ENCODE measurements around the gene SEC14L1. TPM values are rescaled to one million over a fixed set of nuclear protein-coding genes. Genes with fewer than 3 reads are reported as not detected.
A peak's percentile ranks its signal among the peaks of the same experiment; 100 is the strongest.

The SEC14L1 gene
- total and polyA plus RNA-seq, 2 of the 8 experiments (the other 6 are each of a cell fraction or from before 2014, with no cell fraction given) = 27.2 to 74.4 TPM

GRCh38 chr17:77163001-77163400 is 22.2 kb downstream of the SEC14L1 start:
- Histone ChIP-seq H3K23ac (ENCODE audit: insufficient read length) (no peak overlapping the region), H2AFZ (ENCODE audit: low read length) (no peak overlapping the region), H4K91ac (replicated peaks; ENCODE audit: insufficient read length, low read length) (no peak overlapping the region), H3K56ac (replicated peaks; ENCODE audit: insufficient read length, low read depth, low read length) (no peak overlapping the region), H3K4me1 (replicated peaks in 1 of 4; ENCODE audit: control insufficient read depth in 3 of 4, insufficient read depth in 4 of 4, low read length in 3 of 4) (peaks cover 8 to 18% (median 17%) of the 10 kb centered on the region in 4 experiments), H3K36me3 (ENCODE audit: control insufficient read depth in 2 of 4, insufficient read depth in 4 of 4, low read length in 3 of 4) (peaks cover 0 to under 1% (median 0%) of the 10 kb centered on the region in 4 experiments; a peak in 1 of 8 replicates), H2AK5ac (ENCODE audit: low read depth, low read length) (0 out of 2 replicates have a peak overlapping the region, but pooled peaks have one; percentile 34), H4K8ac (ENCODE audit: extremely low read depth, insufficient read depth, low read length) (no peak overlapping the region), H3K23me2 (ENCODE audit: low read depth, low read length) (peaks cover 2% of the 10 kb centered on the region; the same call in 1 of the 2 replicates), H3K4ac (replicated peaks; ENCODE audit: insufficient read length, low read depth, low read length) (no peak overlapping the region), H2BK20ac (ENCODE audit: low read length) (no peak overlapping the region), H3K9me3 (ENCODE audit: insufficient read depth in 2 of 2, low read depth in 1 of 2, low read length in 1 of 2) (no peaks in the 10 kb centered on the region), H3K9ac (replicated peaks in 1 of 4; ENCODE audit: extremely low read depth in 1 of 4, low read depth in 3 of 4, low read length in 3 of 4) (no peak overlapping the region; a peak in 1 of 7 replicates), H2BK120ac (replicated peaks; ENCODE audit: low read depth, low read length) (no peak overlapping the region), H2BK15ac (ENCODE audit: low read length) (no peak overlapping the region), H3K14ac (ENCODE audit: insufficient read length) (no peak overlapping the region), H4K20me1 (replicated peaks in 1 of 2; ENCODE audit: control insufficient read depth in 1 of 2, insufficient read depth in 2 of 2, low read length in 2 of 2) (no peaks in the 10 kb centered on the region), H3K4me2 (ENCODE audit: insufficient read depth in 1 of 2, low read depth in 2 of 2, low read length in 2 of 2) (peak overlapping the region in 1 of 2 experiments; percentile 62; a peak in 1 of 4 replicates), H3K27me3 (replicated peaks in 1 of 4; ENCODE audit: control insufficient read depth in 3 of 4, extremely low read depth in 1 of 4, insufficient read depth in 3 of 4, low read length in 3 of 4) (no peaks in the 10 kb centered on the region), H3K79me1 (ENCODE audit: low read depth, low read length) (no peaks in the 10 kb centered on the region; the same call in 1 of the 2 replicates), H2BK5ac (ENCODE audit: low read depth, low read length) (peak overlapping the region; percentile 4; the same call in 1 of the 2 replicates), H3K79me2 (ENCODE audit: control insufficient read depth in 1 of 2, insufficient read depth in 2 of 2, low read length in 2 of 2) (peaks cover 0 to 24% of the 10 kb centered on the region in 2 experiments; a peak in 2 of 4 replicates), H2BK12ac (ENCODE audit: low read depth, low read length) (peak overlapping the region; percentile 77; the same call in 1 of the 2 replicates), H4K5ac (ENCODE audit: insufficient read length, low read depth, low read length) (no peak overlapping the region), H3K4me3 (ENCODE audit: extremely low read depth in 1 of 4, insufficient read depth in 2 of 4, low read depth in 3 of 4, low read length in 4 of 4) (no peak overlapping the region), H3K18ac (ENCODE audit: extremely low read depth, low read length) (no peak overlapping the region), H3K27ac (ENCODE audit: low read depth, low read length) (no peak overlapping the region)
- no peak for DNase-seq (ENCODE audit: low read depth in 1 of 2, low spot score in 2 of 2)
- WGBS, 2 experiments (ENCODE audit: extremely low coverage in 1 of 2, insufficient coverage in 1 of 2, insufficient read length in 1 of 2, insufficient replicate concordance in 2 of 2, low coverage in 1 of 2, low lambda C conversion rate in 2 of 2, missing lambda C conversion rate in 1 of 2) = 90% methylated on average over 10 of the region's 10 CpGs; no CpG with 5 or more reads in 1 of the 2 experiments
- TF ChIP-seq BACH1 (IDR thresholded peaks at IDR 0.05; ENCODE audit: low read length) (no peak), TEAD4 (IDR thresholded peaks at IDR 0.05; ENCODE audit: low read depth, low read length) (no peak), CTBP2 (IDR thresholded peaks at IDR 0.05; ENCODE audit: borderline replicate concordance, insufficient read depth, insufficient read length, low read length) (no peak), RFX5 (IDR thresholded peaks at IDR 0.05; ENCODE audit: borderline replicate concordance, low read depth, low read length) (no peak), BCL11A (IDR thresholded peaks at IDR 0.05; ENCODE audit: low read depth in 2 of 2, low read length in 2 of 2) (no peak), RXRA (IDR thresholded peaks at IDR 0.05; ENCODE audit: insufficient read depth, low read depth, low read length) (no peak), SAP30 (IDR thresholded peaks at IDR 0.05; ENCODE audit: insufficient read depth, insufficient replicate concordance, low read length) (no peak), E2F6 (IDR thresholded peaks at IDR 0.05) (no peak)
- CTCF ChIA-PET (ENCODE audit: partially characterized antibody) = interaction anchor here (0.7 to 1.4 kb wide), 8 partner anchors 10 to 76 kb away, joined by 3 to 6 read pairs (median 4); no protein-coding TSS in a partner anchor
- no peak for FAIRE-seq
- POLR2A ChIA-PET (ENCODE audit: partially characterized antibody) = interaction anchor here (0.6 to 1.3 kb wide), 2 partner anchors 21 to 23 kb away, joined by 3 to 4 read pairs; no protein-coding TSS in a partner anchor
